Thoracic aorta (tissue), 2 donors: ENCODE data around the gene MYL6. TPM values are rescaled to one million over a fixed set of nuclear protein-coding genes. Genes with fewer than 3 reads are reported as not detected.

Experiments used
- ATAC-seq: fragments of 150-250 bp; one replicate; pipeline ENCODE4 v1.8.0; 2017; ENCODE audit warnings: low read depth; ENCODE audit not compliant: insufficient number of reproducible peaks, low FRiP score
- DNase-seq: peaks from one replicate; pipeline ENCODE4 v3.0.0-alpha.2; 2020; ENCODE audit warnings: low spot score
- H3K27ac ChIP-seq, 2 donors: fragments of 200-600 bp; sonication (generic); 1 replicate in 1 of 2; 2 replicates in 1 of 2; pipeline ENCODE4 v1.5.1; 2016; ENCODE audit warnings: mild to moderate bottlenecking in 2 of 2, moderate library complexity in 2 of 2
- H3K27me3 ChIP-seq: fragments of 200-600 bp; sonication (generic); replicated peaks from 2 replicates; pipeline ENCODE4 v1.6.0; 2016; ENCODE audit warnings: mild to moderate bottlenecking; ENCODE audit not compliant: insufficient read depth
- H3K36me3 ChIP-seq: fragments of 200-600 bp; sonication (generic); one replicate; pipeline ENCODE4 v1.5.1; 2016
- H3K4me1 ChIP-seq, 2 donors: fragments of 200-600 bp; sonication (generic); 1 replicate in 1 of 2; 2 replicates in 1 of 2; pipeline versions ENCODE4 v1.5.1 to v1.6.0; 2016; ENCODE audit warnings: low read depth in 2 of 2, mild to moderate bottlenecking in 1 of 2; ENCODE audit not compliant: control insufficient read depth in 1 of 2
- H3K4me3 ChIP-seq: fragments of 200-600 bp; sonication (generic); 2 replicates; pipeline ENCODE4 v1.5.1; 2016; ENCODE audit warnings: mild to moderate bottlenecking
- H3K9me3 ChIP-seq: fragments of 200-600 bp; sonication (generic); 2 replicates; pipeline ENCODE4 v1.5.1; 2016
- total RNA-seq, 2 donors: library from RNA; depleted of rRNA; stranded (reverse); fragments of >200 nt; gene quantifications; one replicate each; pipeline versions ENCODE4 v1.1.0 to v1.2.3, GENCODE V29; 2016
- TF ChIP-seq, protein P1 (sequence below): fragments of 200-600 bp; sonication (generic); IDR thresholded peaks from one replicate; pipeline ENCODE4 v1.5.1; 2019; ENCODE audit warnings: antibody characterized with exemption

Gene MYL6
- total RNA-seq, 2 donors from 2014 or later, result 1,762 to 3,064 TPM

DNA sequence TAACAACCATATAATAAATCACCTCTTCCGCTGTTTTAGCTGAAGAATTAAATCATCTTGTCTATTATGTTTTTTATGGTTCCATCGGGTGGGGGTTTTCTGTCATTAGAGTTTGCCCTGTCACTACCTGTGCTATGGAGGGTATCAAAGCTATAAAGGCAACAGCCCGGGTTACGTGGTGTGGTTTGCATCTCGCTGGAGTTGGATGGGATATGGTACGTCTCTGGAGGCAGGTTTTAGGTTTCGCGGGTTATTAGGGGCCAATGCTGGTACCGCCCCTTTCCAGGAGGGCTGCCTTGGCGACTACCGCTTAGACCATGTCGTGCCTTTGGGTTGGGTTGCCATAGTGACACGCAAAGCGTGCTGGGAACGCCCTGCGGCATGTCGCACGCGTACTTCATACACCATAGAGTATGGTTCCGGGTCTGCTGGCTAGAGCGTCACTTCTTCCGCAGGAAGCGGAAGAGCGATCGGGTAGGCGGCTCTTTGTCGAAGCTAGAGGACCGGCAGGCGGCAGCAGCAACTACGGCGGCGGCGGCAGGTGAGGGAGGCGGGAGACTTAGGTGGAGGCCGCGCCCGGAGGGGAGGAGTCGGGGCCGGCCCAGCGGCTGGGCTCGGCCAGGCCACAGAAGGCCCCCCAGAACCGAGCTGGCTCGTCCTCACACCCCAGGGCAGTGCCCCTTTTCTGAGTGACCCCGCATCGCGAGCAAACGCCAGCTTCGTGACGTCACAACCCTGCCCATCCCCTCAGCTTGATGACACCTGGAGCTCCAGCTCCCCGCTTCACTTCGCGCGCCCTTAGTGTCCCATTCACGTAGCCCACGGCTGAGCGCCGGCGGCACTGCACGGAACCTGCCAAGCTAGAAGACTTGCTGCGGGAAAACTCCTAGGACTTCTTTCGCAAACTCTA is 40.1 kb upstream of the MYL6 start, which contains the start of gene ZC3H10:
Gene ZC3H10, plus strand, starts transcription at position 489 of the 910 bp plus-strand sequence. CDS start 2,297 bp downstream, outside the sequence.
- DNase-seq (peak; percentile 97), ATAC-seq (peak; percentile 71)
- Histone ChIP-seq H3K27me3 (no peaks in the 10 kb centered on the region), H3K9me3 (no peaks in the 10 kb centered on the region), H3K36me3 (peaks cover 16% of the 10 kb centered on the region), H3K4me1 (peaks cover 7 to 27% of the 10 kb centered on the region in 2 donors), H3K4me3 (peak within 1 kb of the TSS; percentile 97), H3K27ac (peak within 1 kb of the TSS; percentile 97 to 99)
- TF ChIP-seq, protein P1, sequence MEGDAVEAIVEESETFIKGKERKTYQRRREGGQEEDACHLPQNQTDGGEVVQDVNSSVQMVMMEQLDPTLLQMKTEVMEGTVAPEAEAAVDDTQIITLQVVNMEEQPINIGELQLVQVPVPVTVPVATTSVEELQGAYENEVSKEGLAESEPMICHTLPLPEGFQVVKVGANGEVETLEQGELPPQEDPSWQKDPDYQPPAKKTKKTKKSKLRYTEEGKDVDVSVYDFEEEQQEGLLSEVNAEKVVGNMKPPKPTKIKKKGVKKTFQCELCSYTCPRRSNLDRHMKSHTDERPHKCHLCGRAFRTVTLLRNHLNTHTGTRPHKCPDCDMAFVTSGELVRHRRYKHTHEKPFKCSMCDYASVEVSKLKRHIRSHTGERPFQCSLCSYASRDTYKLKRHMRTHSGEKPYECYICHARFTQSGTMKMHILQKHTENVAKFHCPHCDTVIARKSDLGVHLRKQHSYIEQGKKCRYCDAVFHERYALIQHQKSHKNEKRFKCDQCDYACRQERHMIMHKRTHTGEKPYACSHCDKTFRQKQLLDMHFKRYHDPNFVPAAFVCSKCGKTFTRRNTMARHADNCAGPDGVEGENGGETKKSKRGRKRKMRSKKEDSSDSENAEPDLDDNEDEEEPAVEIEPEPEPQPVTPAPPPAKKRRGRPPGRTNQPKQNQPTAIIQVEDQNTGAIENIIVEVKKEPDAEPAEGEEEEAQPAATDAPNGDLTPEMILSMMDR, result no peak

DNA sequence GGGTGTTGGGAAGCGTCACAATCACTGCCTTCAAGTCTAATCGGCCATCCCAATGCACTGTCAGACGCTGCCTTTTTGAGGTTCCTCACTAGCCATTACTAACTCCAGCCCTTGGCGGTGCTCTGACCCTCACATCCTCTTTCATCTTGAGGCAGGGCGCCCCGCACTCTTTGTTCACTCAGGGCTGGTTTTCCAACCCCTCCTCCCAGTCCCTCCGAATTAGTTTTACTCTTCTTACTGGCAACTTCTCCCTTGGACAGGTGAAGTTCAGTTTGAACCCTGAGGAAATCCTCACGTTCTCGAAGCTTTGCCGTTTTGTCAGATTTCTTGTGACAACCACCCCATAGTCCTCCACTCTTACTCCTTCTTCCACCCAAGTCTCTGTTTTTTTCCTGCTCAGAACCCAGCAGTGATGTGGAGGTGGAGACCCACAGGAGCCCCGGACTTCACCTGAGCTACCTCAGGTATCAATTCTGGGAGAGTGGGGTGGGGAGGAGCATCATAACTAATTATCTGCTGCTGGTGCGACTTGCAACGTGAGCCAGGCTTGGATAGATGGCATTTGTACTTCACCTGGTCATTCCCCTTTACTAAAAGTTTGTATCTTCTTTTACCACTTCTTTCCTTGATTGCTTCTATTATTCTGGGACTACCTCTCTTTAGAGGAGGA is 39.3 kb upstream of the MYL6 start:
- Histone ChIP-seq H3K36me3 (peaks cover 12% of the 10 kb centered on the region), H3K27ac (peak overlapping the region; percentile 88 to 99), H3K4me1 (peaks cover 7 to 27% of the 10 kb centered on the region in 2 donors), H3K9me3 (no peaks in the 10 kb centered on the region), H3K27me3 (no peaks in the 10 kb centered on the region), H3K4me3 (peak overlapping the region; percentile 97)
- ATAC-seq (no peak), DNase-seq (no peak)
- TF ChIP-seq, protein P1, result no peak

- peak overlapping the region; percentile 97 for H3K4me3 ChIP-seq
- H3K4me1 ChIP-seq, result peaks cover 7 to 27% of the 10 kb centered on the region in 2 donors
- TF ChIP-seq, protein P1, result peak; percentile 75
- peaks cover 12% of the 10 kb centered on the region for H3K36me3 ChIP-seq
- DNase-seq (peak; percentile 64), ATAC-seq (peak; percentile 39)
- peak overlapping the region; percentile 88 to 99 for H3K27ac ChIP-seq
- no peaks in the 10 kb centered on the region for H3K27me3 ChIP-seq
- no peaks in the 10 kb centered on the region for H3K9me3 ChIP-seq
These were observed 38.8 kb upstream of the MYL6 start for GRCh38 chr12:56119361-56119796.

DNA sequence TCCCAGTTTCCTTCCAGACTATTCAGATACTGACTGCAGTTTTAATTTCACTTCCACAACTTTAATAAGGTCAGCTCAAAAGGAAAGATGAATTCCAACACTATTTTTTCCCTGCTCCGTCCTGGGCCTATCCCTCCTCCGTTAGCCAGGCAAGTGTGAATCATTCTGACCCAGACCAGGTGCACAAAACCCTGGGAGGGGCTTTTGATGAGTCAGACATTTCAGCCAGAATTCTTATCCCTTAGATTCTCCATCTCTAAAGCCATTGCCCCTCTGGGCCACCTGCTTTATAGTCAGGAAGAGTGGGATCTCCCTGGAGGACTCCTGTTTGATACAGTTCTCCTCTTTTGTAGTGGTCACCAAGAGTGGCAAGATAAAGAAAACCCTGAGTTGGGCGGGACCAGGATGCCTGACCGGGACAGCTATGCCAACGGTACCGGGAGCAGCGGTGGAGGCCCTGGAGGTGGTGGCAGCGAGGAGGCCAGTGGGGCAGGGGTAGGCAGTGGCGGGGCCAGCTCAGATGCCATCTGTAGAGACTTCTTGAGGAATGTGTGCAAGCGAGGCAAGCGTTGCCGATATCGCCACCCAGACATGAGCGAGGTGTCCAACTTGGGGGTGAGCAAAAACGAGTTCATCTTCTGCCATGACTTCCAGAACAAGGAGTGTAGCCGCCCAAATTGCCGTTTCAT is 37.9 kb upstream of the MYL6 start:
- Histone ChIP-seq H3K27me3 (no peaks in the 10 kb centered on the region), H3K27ac (peak overlapping the region; percentile 64 to 88), H3K4me1 (peaks cover 7 to 25% of the 10 kb centered on the region in 2 donors), H3K9me3 (no peaks in the 10 kb centered on the region), H3K4me3 (no peak overlapping the region), H3K36me3 (peaks cover 12% of the 10 kb centered on the region)
- DNase-seq, result no peak
- ATAC-seq, result no peak
- TF ChIP-seq, protein P1, result no peak
